HEK293 (cell line): ENCODE results near the gene XPA.
A peak's percentile ranks its signal among the peaks of the same experiment; 100 is the strongest.

Experiments used
- CTCF ChIA-PET: fragments of 350-600 bp; formaldehyde crosslinking; extraction: SDS; loops from one replicate; lab custom pipeline; 2021; ENCODE audit warnings: antibody characterized with exemption; lab: Yijun Ruan, JAX
- POLR2A ChIA-PET: fragments of 300-600 bp; formaldehyde crosslinking; extraction: SDS; loops from one replicate; lab custom pipeline; 2020; ENCODE audit warnings: antibody characterized with exemption, inconsistent platforms; lab: Yijun Ruan, JAX
- H3K27ac ChIP-seq: fragments of 200-500 bp; sonication (Bioruptor generic); 2 replicates; pipeline ENCODE4 v1.5.1; 2014; ENCODE audit warnings: low read depth, low read length, control low read depth, inconsistent platforms; ENCODE audit errors: extremely low read depth
- H3K36me3 ChIP-seq, 2 experiments: fragments of 200-500 bp in 1 of 2; sonication (Bioruptor generic) in 1 of 2; 1 replicate in 1 of 2; 2 replicates in 1 of 2; pipeline ENCODE4 v1.5.1; 2014 to 2017; ENCODE audit warnings: inconsistent platforms in 2 of 2, low read length in 2 of 2; ENCODE audit not compliant: control insufficient read depth in 2 of 2, insufficient read depth in 1 of 2
- H3K4me1 ChIP-seq: fragments of 200-500 bp; sonication (Bioruptor generic); 2 replicates; pipeline ENCODE4 v1.5.1; 2014; ENCODE audit warnings: mild to moderate bottlenecking, low read length, inconsistent platforms; ENCODE audit not compliant: control insufficient read depth, insufficient read depth
- H3K4me3 ChIP-seq: 2 replicates; pipeline ENCODE4 v1.5.1; 2011; ENCODE audit warnings: low read depth, mild to moderate bottlenecking, control low read depth, low read length, moderate library complexity
- H3K9me3 ChIP-seq: fragments of 200-500 bp; sonication (Bioruptor generic); 2 replicates; pipeline ENCODE4 v1.5.1; 2014; ENCODE audit warnings: low read depth, low read length, inconsistent platforms; ENCODE audit not compliant: control insufficient read depth, insufficient read depth
- AEBP2 ChIP-seq: fragments of 450-650 bp; formaldehyde crosslinking; IDR thresholded peaks from 2 replicates; pipeline ENCODE4 v1.5.1; 2016; ENCODE audit warnings: missing biosample characterization, missing genetic modification characterization, borderline replicate concordance
- HOXD13 ChIP-seq: sonication (generic); formaldehyde crosslinking; IDR thresholded peaks from 2 replicates; pipeline ENCODE4 v1.8.0; 2022; ENCODE audit warnings: missing genetic modification reagents, borderline replicate concordance
- OSR2 ChIP-seq: fragments of 450-650 bp; formaldehyde crosslinking; IDR thresholded peaks from 2 replicates; pipeline ENCODE4 v1.5.1; 2016; ENCODE audit warnings: missing biosample characterization, missing genetic modification characterization
- PBX3 ChIP-seq: sonication (generic); formaldehyde crosslinking; IDR thresholded peaks from 2 replicates; pipeline ENCODE4 v1.8.1; 2022; ENCODE audit warnings: mild to moderate bottlenecking, moderate library complexity, missing genetic modification reagents
- PRDM6 ChIP-seq: fragments of 450-650 bp; formaldehyde crosslinking; IDR thresholded peaks from 2 replicates; pipeline ENCODE4 v1.5.1; 2017; ENCODE audit warnings: missing biosample characterization, missing genetic modification characterization
- SALL2 ChIP-seq: fragments of 450-650 bp; formaldehyde crosslinking; IDR thresholded peaks from 2 replicates; pipeline ENCODE4 v1.5.0; 2017; ENCODE audit warnings: missing biosample characterization, mild to moderate bottlenecking, missing genetic modification characterization, borderline replicate concordance
- SETDB1 ChIP-seq: IDR thresholded peaks from one replicate; pipeline ENCODE4 v1.6.1; 2017; ENCODE audit warnings: mild to moderate bottlenecking, low read length, moderate library complexity, mixed read lengths; ENCODE audit not compliant: insufficient read length
- YY2 ChIP-seq: fragments of 450-650 bp; formaldehyde crosslinking; IDR thresholded peaks from 2 replicates; pipeline ENCODE4 v1.5.1; 2016; ENCODE audit warnings: missing biosample characterization, missing genetic modification characterization
- ZBTB48 ChIP-seq: fragments of 450-650 bp; formaldehyde crosslinking; IDR thresholded peaks from 2 replicates; pipeline ENCODE4 v1.5.1; 2016; ENCODE audit warnings: missing biosample characterization, missing genetic modification characterization
- ZIC2 ChIP-seq: fragments of 450-650 bp; formaldehyde crosslinking; IDR thresholded peaks from 2 replicates; pipeline ENCODE4 v1.5.1; 2016; ENCODE audit warnings: missing biosample characterization, missing genetic modification characterization
- ZNF10 ChIP-seq: fragments of 450-650 bp; formaldehyde crosslinking; IDR thresholded peaks from 2 replicates; pipeline ENCODE4 v1.5.1; 2017; ENCODE audit warnings: missing biosample characterization, missing genetic modification characterization
- ZNF391 ChIP-seq: fragments of 450-650 bp; formaldehyde crosslinking; IDR thresholded peaks from 2 replicates; pipeline ENCODE4 v1.5.1; 2016; ENCODE audit warnings: low read depth, missing biosample characterization, missing genetic modification characterization, borderline replicate concordance
- ZNF449 ChIP-seq: fragments of 450-650 bp; formaldehyde crosslinking; IDR thresholded peaks from 2 replicates; pipeline ENCODE4 v1.5.1; 2017; ENCODE audit warnings: missing biosample characterization, mild to moderate bottlenecking, missing genetic modification characterization, moderate library complexity
- ZNF580 ChIP-seq: fragments of 450-650 bp; formaldehyde crosslinking; IDR thresholded peaks from 2 replicates; pipeline ENCODE4 v1.5.1; 2016; ENCODE audit warnings: missing biosample characterization, missing genetic modification characterization
- ZNF585B ChIP-seq: fragments of 450-650 bp; formaldehyde crosslinking; IDR thresholded peaks from 2 replicates; pipeline ENCODE4 v1.5.1; 2016; ENCODE audit warnings: missing biosample characterization, missing genetic modification characterization
- ZNF600 ChIP-seq: fragments of 450-650 bp; formaldehyde crosslinking; IDR thresholded peaks from 2 replicates; pipeline ENCODE4 v1.5.1; 2016; ENCODE audit warnings: missing biosample characterization, missing genetic modification characterization
- ZNF624 ChIP-seq: fragments of 450-650 bp; formaldehyde crosslinking; IDR thresholded peaks from 2 replicates; pipeline ENCODE4 v1.5.1; 2017; ENCODE audit warnings: missing biosample characterization, missing genetic modification characterization
- ZNF645 ChIP-seq: fragments of 450-650 bp; formaldehyde crosslinking; IDR thresholded peaks from 2 replicates; pipeline ENCODE4; 2016; ENCODE audit warnings: missing biosample characterization, missing genetic modification characterization
- TF ChIP-seq, protein P1 (sequence below): fragments of 450-650 bp; formaldehyde crosslinking; IDR thresholded peaks from 2 replicates; pipeline ENCODE4 v1.5.1; 2016; ENCODE audit warnings: missing biosample characterization, missing genetic modification characterization, low read depth
- TF ChIP-seq, protein P2 (sequence below): fragments of 450-650 bp; formaldehyde crosslinking; IDR thresholded peaks from 2 replicates; pipeline ENCODE4 v1.5.0; 2017; ENCODE audit warnings: missing biosample characterization, missing genetic modification characterization, borderline replicate concordance

Gene XPA

GRCh38 chr9:97694769-97695168 is 2.4 kb downstream of the XPA start:
- Histone ChIP-seq H3K4me3 (no peak overlapping the region), H3K4me1 (no peaks in the 10 kb centered on the region), H3K9me3 (no peaks in the 10 kb centered on the region), H3K27ac (no peak overlapping the region), H3K36me3 (peaks cover 8 to 30% of the 10 kb centered on the region in 2 experiments; a peak in 2 of 3 replicates)
- POLR2A ChIA-PET: no interaction called here
- CTCF ChIA-PET: no interaction called here
- TF ChIP-seq SALL2 (tag by site-specific recombination): no peak
- TF ChIP-seq ZNF585B: no peak
- no peak for TF ChIP-seq YY2 (tag by site-specific recombination)
- TF ChIP-seq PBX3 (CRISPR knock-in tag): no peak
- TF ChIP-seq PRDM6: no peak
- no peak for TF ChIP-seq HOXD13 (CRISPR knock-in tag)
- TF ChIP-seq, protein P1, sequence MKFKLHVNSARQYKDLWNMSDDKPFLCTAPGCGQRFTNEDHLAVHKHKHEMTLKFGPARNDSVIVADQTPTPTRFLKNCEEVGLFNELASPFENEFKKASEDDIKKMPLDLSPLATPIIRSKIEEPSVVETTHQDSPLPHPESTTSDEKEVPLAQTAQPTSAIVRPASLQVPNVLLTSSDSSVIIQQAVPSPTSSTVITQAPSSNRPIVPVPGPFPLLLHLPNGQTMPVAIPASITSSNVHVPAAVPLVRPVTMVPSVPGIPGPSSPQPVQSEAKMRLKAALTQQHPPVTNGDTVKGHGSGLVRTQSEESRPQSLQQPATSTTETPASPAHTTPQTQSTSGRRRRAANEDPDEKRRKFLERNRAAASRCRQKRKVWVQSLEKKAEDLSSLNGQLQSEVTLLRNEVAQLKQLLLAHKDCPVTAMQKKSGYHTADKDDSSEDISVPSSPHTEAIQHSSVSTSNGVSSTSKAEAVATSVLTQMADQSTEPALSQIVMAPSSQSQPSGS (tag by site-specific recombination): no peak
- no peak for TF ChIP-seq AEBP2
- no peak for TF ChIP-seq ZBTB48 (tag by site-specific recombination)
- TF ChIP-seq SETDB1: no peak
- TF ChIP-seq OSR2 (tag by site-specific recombination): no peak
- no peak for TF ChIP-seq ZIC2 (tag by site-specific recombination)
- no peak for TF ChIP-seq ZNF645 (tag by site-specific recombination)
- TF ChIP-seq ZNF10 (tag by site-specific recombination): no peak

GRCh38 chr9:97689401-97690180 is 7.5 kb downstream of the XPA start:
- POLR2A ChIA-PET: no interaction called here
- CTCF ChIA-PET: interaction anchor here (0.6 to 1.0 kb wide), 2 partner anchors 211 to 404 kb away, joined by 3 to 5 read pairs; no protein-coding TSS in a partner anchor
- Histone ChIP-seq H3K4me3 (no peak overlapping the region), H3K36me3 (peaks cover 20 to 70% of the 10 kb centered on the region in 2 experiments), H3K4me1 (no peaks in the 10 kb centered on the region), H3K27ac (no peak overlapping the region), H3K9me3 (no peaks in the 10 kb centered on the region)
- TF ChIP-seq ZNF449 (no peak), ZNF624 (tag by site-specific recombination) (no peak), ZNF580 (no peak), ZNF600 (peak; percentile 51; the same call in 1 of the 2 replicates), ZNF391 (tag by site-specific recombination) (no peak), PBX3 (CRISPR knock-in tag) (no peak)
- TF ChIP-seq, protein P2, sequence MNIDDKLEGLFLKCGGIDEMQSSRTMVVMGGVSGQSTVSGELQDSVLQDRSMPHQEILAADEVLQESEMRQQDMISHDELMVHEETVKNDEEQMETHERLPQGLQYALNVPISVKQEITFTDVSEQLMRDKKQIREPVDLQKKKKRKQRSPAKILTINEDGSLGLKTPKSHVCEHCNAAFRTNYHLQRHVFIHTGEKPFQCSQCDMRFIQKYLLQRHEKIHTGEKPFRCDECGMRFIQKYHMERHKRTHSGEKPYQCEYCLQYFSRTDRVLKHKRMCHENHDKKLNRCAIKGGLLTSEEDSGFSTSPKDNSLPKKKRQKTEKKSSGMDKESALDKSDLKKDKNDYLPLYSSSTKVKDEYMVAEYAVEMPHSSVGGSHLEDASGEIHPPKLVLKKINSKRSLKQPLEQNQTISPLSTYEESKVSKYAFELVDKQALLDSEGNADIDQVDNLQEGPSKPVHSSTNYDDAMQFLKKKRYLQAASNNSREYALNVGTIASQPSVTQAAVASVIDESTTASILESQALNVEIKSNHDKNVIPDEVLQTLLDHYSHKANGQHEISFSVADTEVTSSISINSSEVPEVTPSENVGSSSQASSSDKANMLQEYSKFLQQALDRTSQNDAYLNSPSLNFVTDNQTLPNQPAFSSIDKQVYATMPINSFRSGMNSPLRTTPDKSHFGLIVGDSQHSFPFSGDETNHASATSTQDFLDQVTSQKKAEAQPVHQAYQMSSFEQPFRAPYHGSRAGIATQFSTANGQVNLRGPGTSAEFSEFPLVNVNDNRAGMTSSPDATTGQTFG (tag by site-specific recombination): no peak
